ENCODE results near the gene TRUB2.
A peak's percentile ranks its signal among the peaks of the same experiment; 100 is the strongest.
"Not testable (repeated sequence)": the region's sequence is repeated elsewhere in the genome, so short reads cannot be mapped to it uniquely, and the experiment has no call there.

TRUB2 gene

DNA sequence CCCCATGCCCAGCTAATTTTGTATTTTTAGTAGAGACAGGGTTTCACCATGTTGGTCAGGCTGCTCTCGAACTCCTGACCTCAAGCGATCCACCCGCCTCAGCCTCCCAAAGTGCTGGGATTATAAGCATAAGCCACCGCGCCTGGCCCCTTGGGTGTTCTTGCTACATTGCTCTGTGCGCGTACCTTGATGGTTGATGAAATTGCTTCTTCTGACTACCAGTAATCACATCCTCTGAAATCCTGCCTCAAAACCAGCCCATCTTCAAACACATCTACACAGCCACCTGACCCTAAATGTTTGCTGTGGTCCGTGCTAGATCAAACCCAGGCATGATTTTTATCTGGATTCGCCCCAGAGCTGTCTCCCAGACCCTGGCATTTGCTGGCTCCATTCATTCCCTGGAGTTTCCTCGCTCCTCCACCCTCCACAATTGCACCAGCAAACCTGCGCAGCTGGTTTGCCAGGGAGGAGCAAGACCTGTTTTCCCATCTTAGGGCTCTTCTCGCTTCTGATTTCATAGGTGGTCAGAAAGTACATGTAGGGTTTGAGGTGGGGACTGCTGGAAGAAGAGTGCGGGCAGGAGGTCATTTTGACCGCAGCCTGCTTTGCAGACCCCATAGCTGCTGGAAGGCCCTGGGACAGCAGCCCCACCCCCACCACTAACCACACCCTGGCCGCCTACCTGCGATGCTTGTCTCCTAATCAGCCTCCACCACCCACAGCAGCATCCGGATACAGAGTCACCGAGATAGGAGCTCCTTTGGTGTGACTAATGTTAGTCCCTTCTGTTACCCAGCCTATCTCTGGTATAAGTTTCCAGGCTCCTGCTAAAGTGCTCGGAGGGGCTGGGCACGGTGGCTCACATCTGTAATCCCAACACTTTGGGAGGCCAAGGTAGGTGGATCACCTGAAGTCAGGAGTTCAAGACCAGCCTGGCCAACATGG is 23.4 kb downstream of the TRUB2 start:
- DNase-seq (ENCODE audit: low read depth) = no peak

DNA sequence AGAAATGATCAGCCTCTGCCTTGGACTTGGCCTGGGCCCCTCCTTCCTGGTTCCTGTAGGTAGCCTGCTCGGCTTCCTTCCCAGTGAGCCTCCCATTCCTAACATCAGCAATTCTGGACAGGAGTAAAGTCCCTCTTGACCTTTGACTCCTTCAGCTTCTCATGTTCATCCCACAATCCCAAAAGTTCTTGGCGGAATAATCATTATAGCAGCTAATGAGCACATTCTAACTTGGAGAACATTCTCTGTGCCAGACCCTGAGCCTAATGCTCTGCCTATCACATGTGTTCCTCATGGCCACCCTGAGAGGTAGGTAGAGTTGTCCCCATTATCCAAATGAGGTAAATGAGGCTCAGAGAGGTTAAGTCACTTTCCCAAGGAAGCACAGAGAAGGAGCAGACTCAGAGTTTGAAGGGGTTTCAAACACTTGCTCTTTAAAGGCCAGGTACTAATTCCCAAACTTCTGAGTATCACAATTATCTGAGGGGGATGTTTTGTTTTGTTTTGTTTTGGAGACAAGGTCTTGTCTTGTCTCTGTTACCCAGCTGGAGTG is 24.9 kb downstream of the TRUB2 start:
- no peak for DNase-seq (ENCODE audit: low read depth)

DNA sequence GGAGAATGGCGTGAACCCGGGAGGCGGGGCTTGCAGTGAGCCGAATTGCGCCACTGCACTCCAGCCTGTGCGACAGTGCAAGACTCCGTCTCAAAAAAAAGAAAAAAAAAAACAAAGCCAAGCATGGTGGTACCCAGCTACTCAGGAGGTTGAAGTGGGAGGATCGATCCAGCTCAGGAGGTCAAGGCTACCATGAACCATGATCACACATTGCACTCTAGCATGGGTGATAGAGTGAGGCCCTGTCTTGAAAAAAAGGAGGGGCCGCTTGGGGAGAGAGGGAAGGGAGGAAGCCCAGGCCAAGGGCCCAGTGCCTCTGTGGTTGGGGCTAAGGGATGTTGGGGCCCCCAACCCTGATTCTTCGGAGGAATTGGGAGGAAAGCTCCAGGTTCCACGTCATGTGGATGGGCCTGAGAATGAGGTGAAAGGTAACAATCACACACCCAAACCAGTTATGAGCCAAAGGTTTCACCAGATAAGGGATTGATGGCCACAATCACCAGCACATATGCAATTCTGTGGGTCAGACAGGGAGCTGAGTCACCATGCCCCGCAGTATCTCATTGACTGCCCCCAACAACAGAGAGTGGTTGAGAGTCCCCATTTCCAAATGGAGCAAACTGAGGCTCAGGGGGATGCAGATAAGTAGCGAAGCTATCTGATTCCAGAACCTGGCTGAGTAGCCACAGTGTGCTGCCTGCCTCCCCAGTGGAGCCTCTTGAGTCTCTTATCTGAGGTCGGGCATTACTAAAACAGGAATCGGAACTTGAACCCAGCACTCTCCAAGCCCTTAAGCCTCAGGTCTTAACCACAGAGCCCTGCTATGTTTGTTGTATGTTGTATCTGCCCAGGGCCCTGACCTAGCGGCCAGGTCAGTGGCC is 25.7 kb downstream of the TRUB2 start:
- no peak for DNase-seq (ENCODE audit: low read depth)

DNA sequence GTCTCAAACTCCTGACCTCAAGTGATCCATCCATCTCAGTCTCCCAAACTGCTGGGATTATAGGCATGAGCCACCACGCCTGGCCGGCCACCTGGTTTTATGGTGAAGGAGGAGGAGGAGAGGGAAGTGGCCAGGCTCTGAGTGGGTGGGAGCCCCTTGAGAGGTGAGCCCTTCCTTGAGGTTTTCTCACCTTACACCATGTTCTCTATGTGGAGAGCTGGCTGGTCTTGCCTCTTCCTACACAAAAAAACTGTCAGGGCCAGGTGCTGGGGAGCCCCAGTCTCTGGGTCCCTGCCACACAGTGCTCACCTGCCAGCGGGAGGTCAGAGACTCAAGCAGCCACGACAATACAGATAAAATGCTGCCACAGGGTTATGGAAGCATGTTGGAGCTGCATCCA is 28.1 kb downstream of the TRUB2 start:
- DNase-seq (ENCODE audit: low read depth) = no peak

DNA sequence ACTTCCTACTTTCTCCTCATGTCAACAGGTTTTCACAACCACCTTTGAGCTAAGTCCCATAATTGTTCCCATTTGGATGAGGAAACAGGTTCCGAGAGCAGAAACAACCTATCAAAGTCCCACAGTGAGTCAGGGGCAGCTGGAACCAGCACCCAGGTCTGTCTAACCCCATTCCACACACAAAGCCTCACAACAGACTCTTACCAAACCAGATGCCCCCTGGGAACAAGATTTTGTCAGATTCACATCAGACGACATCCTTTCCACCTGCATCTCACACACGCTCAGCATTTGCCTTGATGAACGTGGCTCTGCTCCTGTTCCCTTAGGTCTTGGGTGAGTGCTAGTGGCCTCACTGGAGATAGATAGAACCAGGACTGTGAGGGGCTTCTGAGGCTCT is 29.2 kb downstream of the TRUB2 start:
- DNase-seq (ENCODE audit: low read depth) = no peak

DNA sequence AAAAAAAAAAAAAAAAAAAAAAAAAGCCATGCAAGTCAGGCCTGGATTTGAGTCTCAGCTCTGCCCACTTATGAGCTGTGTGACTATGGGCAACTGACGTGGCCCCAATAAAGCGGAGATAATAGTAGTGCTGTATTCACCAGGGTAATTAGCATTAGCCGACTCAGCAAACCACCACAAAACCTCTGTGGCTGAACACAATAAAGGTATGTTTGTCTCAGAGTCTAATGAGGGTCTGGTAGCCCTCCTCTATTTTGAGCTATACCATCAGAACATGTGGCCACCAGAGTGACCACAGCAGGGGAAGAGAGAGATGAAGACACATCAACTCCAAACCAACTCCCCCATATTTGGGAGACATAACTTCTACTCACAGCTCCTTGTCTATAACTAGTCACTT is 30.2 kb downstream of the TRUB2 start:
- DNase-seq (ENCODE audit: low read depth) = no peak

DNA sequence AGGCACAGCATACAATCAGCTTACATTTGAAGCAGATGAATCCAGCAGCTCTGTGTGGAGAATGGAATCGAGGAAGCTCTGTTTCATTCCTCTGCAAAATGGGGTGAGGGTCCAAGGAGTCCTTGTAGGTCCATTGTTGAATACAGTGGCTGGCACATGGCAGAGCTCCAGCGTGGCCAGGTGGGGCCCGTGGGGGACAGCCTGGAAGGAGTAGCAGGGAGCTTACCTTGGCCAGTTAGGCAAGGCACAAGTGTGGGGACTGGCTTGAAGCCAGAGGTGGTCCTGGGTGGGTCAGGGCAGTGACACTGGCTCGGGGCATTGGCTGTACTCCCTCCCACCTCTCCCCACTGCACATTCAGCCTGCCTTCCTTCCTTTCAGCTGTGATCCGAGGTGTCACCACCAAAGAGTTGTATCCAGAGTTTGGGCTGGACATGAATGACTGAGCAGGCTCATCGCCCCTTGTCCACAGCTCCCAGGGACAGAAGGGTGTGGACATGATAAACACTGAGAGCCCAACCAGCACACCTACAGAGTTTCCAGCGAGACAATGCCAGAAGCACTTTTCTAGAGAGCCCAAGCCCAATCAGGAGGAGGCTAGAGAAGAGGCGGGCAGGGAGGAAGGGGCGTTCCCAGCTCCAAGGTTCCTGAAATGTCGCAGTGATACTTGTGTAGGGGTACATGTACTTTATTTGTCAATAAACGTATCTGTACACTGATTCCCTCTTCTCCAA is 33.8 kb downstream of the TRUB2 start:
- DNase-seq (ENCODE audit: low read depth) = no peak

DNA sequence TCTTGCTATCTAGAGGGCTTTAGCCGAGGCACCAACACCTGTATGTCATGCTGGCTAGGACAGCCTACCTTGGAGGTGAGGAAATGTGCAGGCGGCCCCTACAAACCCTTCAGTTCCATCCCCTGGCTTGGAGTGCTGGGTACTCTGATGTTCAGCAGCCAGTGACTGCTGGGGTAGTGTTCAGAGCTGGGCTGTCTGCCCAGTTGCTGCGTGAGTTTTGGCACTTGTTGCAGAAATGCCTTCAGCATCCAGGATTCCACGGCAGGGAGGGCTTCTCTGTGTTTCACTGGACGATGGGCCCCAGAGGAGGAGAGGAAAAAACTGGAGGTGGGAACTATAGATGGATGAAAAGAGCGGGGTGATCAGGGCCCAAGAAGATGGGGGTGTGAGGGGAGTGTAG is 35.8 kb downstream of the TRUB2 start:
- DNase-seq (ENCODE audit: low read depth) = no peak

DNA sequence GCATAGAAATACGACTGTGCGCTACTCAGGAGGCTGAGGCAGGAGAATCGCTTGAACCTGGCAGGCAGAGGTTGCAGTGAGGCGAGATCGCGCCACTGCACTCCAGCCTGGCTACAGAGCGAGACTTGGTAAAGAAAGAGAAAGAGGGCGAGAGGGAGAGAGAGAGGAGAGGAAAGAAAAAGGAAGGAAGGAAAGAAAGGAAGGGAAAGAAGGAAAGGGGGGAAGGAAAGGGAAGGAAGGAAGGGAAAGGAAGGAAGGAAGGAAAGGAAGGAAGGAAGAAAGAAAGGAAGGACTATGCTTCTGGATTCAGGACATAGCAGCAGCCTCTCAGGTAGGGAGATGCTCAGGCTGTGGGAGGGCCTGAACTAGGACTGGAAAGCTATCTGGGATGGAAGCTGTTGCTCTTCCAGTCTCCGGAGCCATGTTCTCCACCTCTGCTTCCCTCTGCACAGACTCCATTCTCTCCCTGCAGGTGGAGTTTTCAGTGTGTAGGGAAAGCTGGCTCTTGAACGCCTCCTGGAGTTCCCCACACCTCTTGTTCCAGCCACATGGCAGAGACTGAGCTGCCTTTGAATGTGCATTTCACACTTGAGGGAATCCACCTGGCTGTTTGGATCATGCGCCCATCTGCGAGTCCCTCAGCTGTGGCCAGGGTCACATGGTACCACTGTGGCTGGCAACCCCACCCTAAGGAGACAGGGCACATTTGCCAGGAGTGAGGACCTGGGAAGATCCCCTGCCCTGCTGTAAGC is 37.0 kb downstream of the TRUB2 start:
- DNase-seq (ENCODE audit: low read depth) = no peak

DNA sequence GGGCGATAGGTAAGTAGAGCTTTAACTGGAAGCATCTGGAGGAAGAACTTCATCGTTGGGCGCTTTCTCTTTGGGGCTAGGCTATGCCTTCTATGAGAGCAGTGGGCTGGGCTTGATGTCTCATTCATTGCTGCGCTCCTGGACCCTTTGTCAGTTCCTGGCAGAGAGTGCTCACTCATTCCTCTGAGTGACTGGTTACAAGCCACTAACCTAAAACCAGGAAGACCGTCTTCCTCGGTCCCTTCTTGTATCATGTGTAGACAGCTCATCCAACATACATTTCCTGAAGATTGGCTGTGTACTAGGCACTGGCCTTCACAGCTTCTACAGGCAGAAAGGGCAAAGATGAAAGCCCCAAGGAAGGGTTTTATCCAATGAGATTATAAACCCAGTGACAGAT is 39.7 kb downstream of the TRUB2 start:
- no peak for DNase-seq (ENCODE audit: low read depth)

DNA sequence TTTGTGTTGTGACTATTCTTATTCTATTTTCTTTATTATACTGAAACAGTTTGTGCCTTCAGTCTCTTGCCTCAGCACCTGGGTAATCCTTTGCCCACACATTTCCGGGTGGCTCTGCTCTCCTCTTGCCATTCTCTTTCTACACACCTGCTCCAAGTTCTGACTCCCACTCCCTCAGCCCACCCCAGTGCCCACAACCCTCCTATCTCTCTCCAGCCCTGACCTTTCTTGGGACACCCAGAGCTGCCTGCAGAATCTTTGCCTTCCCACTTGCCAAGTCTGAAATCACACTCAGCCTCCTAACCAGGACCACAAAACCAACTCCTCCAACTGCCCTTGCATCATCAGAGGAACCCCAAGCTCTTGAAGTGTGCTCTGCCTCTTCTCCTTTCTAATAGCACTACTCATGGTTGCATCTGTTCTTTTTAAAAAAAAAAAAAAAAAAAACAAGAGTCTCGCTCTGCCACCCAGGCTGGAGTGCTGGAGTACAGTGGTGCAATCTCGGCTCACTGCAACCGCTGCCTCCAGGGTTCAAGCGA is 42.1 kb downstream of the TRUB2 start:
- DNase-seq (ENCODE audit: low read depth) = no peak

DNA sequence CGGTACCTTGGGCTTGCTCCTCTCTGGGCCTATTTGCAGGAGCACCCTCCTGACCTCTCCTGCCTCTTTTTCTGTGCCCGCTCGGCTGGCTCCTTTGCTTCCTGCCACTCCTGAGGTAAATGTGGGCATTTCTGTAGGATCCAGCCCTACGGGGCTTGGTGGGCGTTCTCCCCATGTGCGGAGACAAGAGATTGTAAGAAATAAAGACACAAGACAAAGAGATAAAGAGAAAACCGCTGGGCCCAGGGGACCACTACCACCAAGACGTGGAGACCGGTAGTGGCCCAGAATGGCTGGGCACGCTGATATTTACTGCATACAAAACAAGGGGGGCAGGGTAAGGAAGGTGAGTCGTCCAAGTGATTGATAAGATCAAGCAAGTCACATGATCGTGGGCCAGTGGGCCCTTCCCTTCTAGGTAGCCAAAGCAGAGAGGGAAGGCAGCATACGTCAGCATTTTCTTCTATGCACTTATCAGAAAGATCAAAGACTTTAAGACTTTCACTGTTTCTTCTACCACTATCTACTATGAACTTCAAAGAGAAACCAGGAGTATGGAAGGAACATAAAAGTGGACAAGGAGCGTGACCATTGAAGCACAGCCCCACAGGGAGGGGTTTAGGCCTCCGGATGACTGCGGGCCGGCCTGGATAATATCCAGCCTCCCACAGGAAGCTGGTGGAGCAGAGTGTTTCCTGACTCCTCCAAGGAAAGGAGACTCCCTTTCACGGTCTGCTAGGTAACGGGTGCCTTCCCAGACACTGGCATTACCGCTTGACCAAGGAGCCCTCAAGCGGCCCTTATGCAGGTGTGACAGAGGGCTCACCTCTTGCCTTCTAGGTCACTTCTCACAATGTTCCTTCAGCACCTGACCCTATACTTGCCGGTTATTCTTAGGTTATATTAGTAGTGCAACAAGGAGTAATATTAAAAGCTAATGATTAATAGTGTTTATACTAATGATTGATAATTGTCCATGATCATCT is 42.9 kb downstream of the TRUB2 start:
- not testable (repeated sequence) for DNase-seq (ENCODE audit: low read depth)

DNA sequence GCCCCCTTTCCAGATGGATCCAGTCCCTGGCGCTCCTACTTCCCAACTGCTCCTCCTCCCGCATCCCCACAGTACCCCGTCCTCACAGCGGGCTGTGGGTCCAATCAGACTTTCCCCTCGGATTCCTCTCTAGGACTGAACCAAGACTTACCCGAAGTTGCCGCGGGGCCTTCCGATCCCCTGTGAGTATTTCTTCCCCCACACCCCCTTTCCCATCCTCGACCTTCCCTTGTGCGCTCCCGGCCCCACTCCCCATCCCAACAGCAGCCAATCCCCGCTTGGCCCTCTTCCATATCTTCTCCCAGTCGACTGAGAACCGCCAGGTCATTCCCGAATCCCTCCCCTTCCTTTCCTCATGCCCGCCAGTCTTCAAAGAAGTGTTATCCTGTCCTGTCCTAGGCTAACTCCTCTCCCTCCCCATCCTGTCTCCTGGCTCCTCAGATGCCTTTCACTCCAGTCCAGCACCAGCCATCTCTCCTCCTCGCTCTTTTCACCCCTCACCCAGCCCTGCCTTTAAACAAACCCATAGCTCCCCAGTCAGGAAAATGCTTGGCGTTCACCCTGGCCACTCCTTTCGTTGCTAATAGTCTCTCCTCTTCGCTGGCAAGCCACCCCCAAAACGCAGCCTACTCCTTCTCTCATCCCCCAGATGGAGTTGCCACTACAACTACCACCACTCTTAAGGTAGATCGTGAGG is 45.5 kb downstream of the TRUB2 start:
- DNase-seq (ENCODE audit: low read depth) = no peak

DNA sequence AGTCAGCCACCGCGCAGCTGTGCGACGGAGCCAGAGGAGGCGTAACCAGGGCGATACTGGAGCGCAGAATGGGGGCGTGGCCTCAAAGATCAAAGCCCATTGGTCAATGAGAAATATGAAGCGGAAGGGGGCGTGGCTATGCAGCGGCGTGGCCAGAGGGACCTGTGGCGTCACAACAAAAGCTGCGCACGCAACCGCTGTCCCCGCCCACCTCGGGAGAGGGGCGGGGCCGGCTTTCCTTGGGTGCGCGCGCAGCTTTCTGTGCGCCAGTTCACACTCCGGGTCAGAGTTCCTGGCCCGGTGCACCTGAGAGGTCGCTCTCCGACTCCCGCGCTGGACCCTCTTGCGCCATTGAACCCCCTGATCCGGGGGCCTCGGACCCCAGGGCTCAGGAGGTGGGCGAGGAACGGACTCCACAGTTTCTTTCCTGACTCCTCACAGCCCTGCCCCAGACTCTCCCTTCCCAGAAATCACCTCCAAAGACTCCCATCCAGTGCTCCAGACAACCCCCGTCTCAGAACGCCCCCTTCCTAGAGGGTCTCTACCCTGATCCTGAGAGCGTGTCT is 46.2 kb downstream of the TRUB2 start, which contains the start of gene SWI5:
TSS of gene SWI5 (plus strand) at position 269 of the 566 bp plus-strand sequence.
- DNase-seq (ENCODE audit: low read depth) = peak; percentile 99

DNA sequence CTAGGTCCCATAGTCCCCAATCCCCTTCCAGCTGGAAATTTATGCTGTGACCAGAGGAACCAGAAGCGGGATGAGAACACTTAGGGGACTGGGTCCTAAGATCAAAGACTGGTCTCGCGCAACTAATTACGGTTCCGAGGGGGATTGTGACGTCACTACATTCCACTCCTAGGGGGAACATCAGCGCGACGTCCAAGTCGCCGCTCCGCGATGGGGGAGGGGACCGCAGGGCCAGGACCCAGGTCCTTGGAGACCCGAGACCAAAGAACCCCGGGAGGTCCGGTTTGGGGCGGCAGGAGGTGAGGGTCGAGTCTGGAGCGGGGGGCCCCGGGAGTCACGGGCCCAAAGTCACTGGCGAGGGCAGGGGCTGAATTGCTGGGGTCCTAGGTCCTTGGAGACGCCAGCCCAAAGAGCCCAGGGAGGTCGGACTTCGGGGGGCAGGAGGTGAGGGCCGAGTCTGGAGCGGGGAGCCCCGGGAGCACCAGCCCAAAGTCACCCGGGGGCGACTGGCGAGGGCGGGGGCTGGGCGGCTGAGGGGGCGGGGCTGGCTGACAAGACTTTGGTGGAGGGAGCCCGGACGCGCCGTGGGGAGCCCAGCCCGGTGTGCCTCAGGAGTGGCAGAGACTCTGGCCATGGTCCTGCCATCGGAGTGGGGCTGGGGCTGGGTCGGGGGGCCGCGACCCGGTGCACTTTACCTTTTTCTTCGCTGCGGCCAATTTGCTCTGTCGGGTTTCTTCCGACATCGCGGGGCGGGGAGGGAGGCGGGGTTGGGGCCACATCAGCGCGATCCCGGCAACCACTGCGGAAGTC is 46.8 kb downstream of the TRUB2 start, which contains the start of gene GOLGA2:
TSS of gene GOLGA2 (minus strand) at position 810 of the 810 bp plus-strand sequence. CDS start at position 779, 31 bp downstream.
- DNase-seq (ENCODE audit: low read depth) = no peak

DNA sequence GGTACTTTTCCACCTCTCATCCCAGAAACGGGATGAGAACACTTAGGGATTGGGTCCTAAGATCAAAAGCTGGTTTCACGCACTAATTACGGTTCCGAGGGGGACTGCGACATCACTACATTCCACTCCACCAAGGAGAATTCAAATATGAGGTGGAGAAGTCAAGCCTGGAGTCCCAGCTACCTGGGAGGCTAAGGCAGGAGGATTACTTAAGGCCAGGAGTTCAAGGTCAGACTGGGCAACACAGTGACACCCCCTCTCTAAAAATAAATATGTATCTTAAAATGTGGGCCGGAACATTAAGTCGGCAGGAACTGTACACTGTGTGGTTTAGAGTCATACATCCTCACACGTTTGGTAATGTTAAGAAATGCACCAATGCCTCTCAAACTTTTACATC is 48.0 kb downstream of the TRUB2 start:
- DNase-seq (ENCODE audit: low read depth) = no peak

DNA sequence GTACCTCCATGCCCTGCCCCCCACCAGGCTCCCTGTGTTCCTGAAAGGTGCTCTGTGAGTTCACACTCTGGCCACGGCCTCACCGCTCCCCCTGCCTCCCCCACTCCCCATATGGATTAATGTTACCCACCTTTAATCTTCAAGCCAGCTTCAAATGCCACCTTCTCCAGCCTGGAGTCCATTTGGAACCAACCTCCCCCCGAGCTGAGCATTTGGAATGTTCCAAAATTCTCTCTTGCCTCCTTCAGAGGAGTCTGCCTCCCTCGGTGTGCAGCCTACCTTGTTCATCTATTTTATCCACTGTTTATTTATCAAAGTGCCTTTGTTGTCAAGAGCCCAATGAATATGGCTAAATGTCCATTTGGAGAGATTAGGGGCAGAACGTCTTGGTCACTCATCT is 50.7 kb downstream of the TRUB2 start:
- DNase-seq (ENCODE audit: low read depth) = no peak

DNA sequence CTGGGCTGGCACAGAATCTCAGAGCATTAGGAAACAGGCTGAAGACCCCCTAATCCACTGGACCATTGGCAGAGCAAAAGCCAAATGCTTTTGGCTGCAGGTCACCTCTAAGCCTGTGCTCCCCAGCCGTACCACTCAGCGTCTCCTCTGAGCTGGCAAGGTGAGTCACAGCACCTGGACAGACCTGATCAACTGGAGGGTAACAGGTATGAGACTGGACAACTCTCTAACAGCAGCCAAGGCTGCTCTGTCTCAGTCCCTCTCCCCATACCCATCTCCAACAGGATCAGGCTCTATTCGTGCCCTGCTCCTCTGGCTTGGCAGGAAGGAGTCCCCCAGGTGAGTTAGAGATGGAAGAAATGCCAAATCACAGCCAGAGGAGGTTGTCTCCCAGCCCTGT is 51.1 kb downstream of the TRUB2 start:
- no peak for DNase-seq (ENCODE audit: low read depth)

Measured in stimulated activated CD8-positive, alpha-beta memory T cell treated with anti-CD3 and anti-CD28 coated beads, Interleukin-4, amount 100 ng/mL, for 24 hours (primary cell).